ENCODE results near the gene PDLIM4. TPM values are rescaled to one million over a fixed set of nuclear protein-coding genes. Genes with fewer than 3 reads are reported as not detected.

The PDLIM4 gene
- total and polyA plus RNA-seq, 8 donors = 0.83 to 10.7 (median 2.7) TPM

- Histone ChIP-seq H3K9me3 (no peaks in the 10 kb centered on the region), H3K4me1 (peaks cover 0 to 3% (median 0%) of the 10 kb centered on the region in 3 donors), H3K27ac (no peak overlapping the region), H3K27me3 (no peaks in the 10 kb centered on the region), H3K4me3 (no peak overlapping the region), H3K36me3 (no peaks in the 10 kb centered on the region)
- DNase-seq (peak in 1 of 6 donors; percentile 29), ATAC-seq (no peak), FAIRE-seq (no peak)
- WGBS, 2 donors = 86 to 89% methylated on average over 6 of the region's 6 CpGs
- intact Hi-C loops (cut with DNase I) = no loop called here
- TF ChIP-seq CTCF (IDR thresholded peaks at IDR 0.05) = no peak
These were observed 20.7 kb downstream of the PDLIM4 start for GRCh38 chr5:132277971-132278853.

GRCh38 chr5:132279801-132280200, 22.3 kb downstream of the PDLIM4 start:
- ATAC-seq (no peak), FAIRE-seq (no peak), DNase-seq (peak in 1 of 6 donors; percentile 17)
- no peak overlapping the region for H3K4me3 ChIP-seq
- WGBS, 2 donors = 67 to 85% methylated on average over 3 of the region's 3 CpGs
- no peaks in the 10 kb centered on the region for H3K4me1 ChIP-seq
- H3K36me3 ChIP-seq = no peaks in the 10 kb centered on the region
- TF ChIP-seq CTCF (IDR thresholded peaks at IDR 0.05) = no peak
- H3K27ac ChIP-seq = no peak overlapping the region
- intact Hi-C loops (cut with DNase I) = loop anchor here in 1 of 3 donors (10.0 kb wide), 1 partner anchor 45 kb away; no protein-coding TSS in a partner anchor
- H3K27me3 ChIP-seq = no peaks in the 10 kb centered on the region
- no peaks in the 10 kb centered on the region for H3K9me3 ChIP-seq

DNA sequence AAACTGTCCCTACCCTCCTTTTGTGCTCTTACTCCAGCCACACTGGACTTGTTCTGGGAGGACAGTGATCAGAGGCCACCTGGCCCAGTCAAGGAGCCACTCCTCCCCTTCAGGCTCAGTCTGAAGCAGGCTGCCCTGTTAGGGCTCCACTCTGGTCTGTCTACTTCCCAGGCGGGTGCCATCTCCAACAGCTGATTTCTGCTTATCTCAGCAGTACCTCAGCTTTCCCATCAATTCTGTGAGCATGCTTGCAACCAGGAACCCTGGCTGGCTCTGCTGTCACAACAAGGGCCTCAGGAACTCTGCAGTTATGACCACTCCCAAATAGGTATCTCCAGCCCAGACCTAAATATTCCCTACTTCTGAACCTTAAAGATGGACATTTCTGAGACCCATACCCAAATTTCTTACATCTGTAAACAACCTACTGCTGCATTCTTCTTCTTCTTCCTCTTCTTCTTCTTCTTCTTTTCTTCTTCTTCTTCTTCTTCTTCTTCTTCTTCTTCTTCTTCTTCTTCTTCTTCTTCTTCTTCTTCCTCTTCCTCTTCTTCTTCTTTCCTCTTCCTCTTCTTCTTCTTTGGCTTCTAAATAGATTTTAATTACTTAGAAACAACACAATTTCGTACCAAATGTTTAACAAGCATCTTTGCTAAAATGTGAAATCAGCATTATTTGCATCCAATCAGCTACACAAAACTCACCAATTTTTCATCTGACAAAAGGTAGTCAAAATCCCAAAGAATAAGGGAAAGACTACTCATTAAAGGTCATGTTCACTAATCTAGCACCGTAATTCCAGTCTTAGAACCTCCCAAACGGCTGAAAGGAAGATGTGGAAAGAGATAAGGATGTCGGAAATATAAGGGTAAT, 23.1 kb downstream of the PDLIM4 start:
- ATAC-seq = no peak
- peak in 1 of 6 donors; percentile 18 for DNase-seq
- no peak overlapping the region for H3K4me3 ChIP-seq
- H3K27ac ChIP-seq = no peak overlapping the region
- H3K36me3 ChIP-seq = no peaks in the 10 kb centered on the region
- H3K27me3 ChIP-seq = no peaks in the 10 kb centered on the region
- H3K9me3 ChIP-seq = no peaks in the 10 kb centered on the region
- TF ChIP-seq CTCF (IDR thresholded peaks at IDR 0.05) = no peak
- intact Hi-C loops (cut with DNase I) = loop anchor here in 1 of 3 donors (10.0 kb wide), 1 partner anchor 46 kb away; no protein-coding TSS in a partner anchor
- H3K4me1 ChIP-seq = no peaks in the 10 kb centered on the region
- WGBS, 2 donors = 69 to 83% methylated on average over 5 of the region's 5 CpGs
- no peak for FAIRE-seq

GRCh38 chr5:132281856-132282614, 24.5 kb downstream of the PDLIM4 start:
- Histone ChIP-seq H3K27me3 (no peaks in the 10 kb centered on the region), H3K4me3 (no peak overlapping the region), H3K27ac (no peak overlapping the region), H3K9me3 (no peaks in the 10 kb centered on the region), H3K4me1 (no peaks in the 10 kb centered on the region), H3K36me3 (no peaks in the 10 kb centered on the region)
- intact Hi-C loops (cut with DNase I) = loop anchor here in 1 of 3 donors (10.0 kb wide), 1 partner anchor 47 kb away; no protein-coding TSS in a partner anchor
- DNase-seq (no peak), ATAC-seq (no peak), FAIRE-seq (no peak)
- TF ChIP-seq CTCF (IDR thresholded peaks at IDR 0.05) = no peak
- 82 to 84% methylated on average over 9 of the region's 9 CpGs for WGBS, 2 donors

Measured in pancreas (tissue), 10 donors.